ENCODE results near the gene NUP160.
"Not testable (repeated sequence)": the region's sequence is repeated elsewhere in the genome, so short reads cannot be mapped to it uniquely, and the experiment has no call there.

The NUP160 gene

DNA sequence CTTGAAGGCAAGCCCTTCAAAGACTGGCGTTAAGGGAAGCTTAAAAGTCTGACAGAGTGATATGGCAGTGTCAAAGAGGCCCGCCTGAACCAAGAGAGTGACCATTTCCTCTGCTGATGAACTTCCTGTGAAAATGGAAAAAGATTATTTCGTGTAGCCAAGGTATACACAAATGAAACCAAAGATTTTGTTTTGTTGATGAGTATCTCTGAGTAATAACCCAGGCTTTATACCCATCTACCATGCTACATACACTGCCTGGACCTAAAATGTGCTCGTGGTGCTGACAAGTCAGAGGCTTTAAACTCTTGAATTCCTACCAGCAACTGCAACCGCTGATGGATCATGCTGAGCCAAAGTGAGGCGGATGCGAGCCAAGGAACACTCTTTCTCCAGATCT lies 60.0 kb downstream of the NUP160 start:
- no peak for DNase-seq

DNA sequence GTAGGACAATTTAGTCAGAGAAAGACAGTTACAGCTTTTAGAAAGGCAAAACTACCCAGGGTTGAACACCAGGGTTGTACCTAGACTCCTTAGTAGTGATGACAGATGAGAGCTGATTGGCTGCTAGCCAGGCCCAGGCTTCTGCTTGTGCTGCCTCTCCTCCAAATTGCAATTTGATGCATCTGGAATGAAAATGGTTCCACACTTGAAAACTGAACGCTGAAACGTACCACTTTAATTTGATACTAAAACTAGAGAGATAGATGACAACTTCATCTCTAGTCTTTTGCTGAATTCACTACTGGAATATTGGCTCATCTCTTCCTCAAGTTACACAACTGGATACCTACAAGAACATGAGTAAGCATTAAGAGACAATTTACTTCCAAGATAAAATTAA lies 61.8 kb downstream of the NUP160 start:
- no peak for DNase-seq

DNA sequence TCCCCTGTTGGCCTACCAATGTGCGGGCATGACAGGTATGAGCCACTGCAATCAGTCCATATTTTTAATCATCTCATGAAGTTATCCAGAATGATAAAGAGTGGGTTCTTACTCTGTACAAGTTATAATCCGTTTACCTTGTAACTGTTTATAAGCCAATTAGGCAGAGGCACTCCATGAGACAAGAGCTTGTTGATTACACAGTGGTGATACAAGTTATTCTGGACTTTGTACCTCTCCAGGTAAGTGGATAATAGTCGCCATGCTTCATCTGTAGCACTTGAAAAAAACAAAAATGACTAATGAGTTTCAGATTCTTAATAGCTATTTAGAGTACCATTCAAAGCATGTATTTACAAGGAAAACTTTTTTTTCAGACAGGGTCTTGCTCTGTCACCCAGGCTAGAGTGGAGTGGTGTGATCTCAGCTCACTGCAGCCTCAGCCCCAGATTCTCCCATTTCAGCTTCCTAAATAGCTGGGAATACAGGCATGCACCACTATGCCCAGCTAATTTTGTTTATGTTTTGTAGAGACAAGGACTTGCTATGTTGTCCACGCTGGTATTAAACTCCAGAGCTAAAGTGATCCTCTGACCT lies 63.3 kb downstream of the NUP160 start:
- no peak for DNase-seq

GRCh38 chr11:47783087-47783610 lies 65.0 kb downstream of the NUP160 start:
- DNase-seq: no peak

DNA sequence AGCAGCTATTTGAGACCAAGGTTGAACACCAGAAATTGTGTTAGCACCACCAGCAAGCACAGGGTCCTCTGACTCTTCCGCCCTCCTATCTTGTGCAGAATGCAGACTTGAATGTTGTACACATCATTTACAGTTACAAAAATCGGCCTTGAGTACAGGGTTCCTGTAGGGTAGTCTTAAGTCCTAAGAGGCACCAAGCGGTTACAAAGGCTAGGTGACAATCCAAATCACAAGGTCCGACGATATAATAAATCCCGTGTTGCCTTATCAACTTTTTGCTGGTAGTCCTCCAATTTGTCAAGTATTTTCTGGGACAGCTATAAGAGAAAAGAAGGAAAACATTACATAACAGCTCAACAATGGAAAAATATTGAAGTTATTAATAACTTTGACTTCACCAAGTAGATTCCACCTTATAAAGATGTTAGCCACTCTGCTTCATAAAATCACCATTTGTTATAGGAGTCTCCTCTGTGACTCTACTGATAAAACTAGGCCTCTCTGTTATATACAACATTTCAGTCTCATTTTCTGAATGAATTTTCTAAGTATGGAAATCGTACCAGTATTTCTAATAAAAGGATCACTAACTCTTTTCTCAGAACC lies 69.2 kb downstream of the NUP160 start:
- no peak for DNase-seq

GRCh38 chr11:47775240-47775869 lies 72.8 kb downstream of the NUP160 start:
- DNase-seq: no peak

DNA sequence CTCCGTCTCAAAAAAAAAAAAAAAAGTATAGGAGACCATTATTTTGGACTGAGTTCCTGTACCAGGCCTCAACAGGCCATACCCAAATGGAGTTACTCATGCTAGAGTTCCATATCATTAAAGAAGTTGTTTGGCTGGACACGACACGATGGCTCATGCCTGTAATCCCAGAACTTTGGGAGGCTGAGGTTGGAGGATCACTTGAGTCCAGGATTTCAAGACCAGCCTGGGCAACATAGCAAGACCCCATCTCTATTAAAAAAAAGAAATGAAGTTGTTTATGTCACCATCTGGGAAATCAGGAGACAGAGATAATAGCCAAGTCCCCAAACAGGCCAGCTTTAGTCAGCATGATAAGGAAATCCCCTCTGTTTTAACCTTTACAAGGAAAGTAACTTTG lies 74.3 kb downstream of the NUP160 start:
- DNase-seq: no peak

GRCh38 chr11:47769556-47769955 lies 78.6 kb downstream of the NUP160 start:
- DNase-seq: not testable (repeated sequence)

DNA sequence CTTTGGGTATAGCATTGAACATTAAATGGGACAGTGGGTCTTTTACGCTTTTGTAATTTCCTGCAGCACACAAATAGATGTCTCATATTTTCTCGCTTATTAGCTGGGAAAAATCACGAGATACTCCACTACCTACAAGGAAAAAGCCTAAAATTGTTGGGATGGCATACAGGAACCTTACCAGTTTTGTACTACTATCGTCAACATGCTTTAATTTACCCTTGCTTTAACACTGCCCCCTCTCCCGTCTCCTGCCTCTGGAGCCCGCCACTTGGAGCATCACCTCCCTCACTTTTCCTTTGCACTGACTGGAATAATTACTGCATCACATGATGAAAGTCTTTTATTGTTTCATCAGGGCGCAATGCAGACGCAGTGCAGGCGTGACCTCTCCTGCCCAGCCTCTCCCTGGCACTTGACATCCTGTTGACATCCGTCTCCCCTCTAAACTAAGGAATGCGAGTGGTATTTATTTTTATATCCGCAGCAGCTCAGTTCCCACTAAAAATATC lies 80.0 kb downstream of the NUP160 start:
- peak; percentile 4 for DNase-seq

DNA sequence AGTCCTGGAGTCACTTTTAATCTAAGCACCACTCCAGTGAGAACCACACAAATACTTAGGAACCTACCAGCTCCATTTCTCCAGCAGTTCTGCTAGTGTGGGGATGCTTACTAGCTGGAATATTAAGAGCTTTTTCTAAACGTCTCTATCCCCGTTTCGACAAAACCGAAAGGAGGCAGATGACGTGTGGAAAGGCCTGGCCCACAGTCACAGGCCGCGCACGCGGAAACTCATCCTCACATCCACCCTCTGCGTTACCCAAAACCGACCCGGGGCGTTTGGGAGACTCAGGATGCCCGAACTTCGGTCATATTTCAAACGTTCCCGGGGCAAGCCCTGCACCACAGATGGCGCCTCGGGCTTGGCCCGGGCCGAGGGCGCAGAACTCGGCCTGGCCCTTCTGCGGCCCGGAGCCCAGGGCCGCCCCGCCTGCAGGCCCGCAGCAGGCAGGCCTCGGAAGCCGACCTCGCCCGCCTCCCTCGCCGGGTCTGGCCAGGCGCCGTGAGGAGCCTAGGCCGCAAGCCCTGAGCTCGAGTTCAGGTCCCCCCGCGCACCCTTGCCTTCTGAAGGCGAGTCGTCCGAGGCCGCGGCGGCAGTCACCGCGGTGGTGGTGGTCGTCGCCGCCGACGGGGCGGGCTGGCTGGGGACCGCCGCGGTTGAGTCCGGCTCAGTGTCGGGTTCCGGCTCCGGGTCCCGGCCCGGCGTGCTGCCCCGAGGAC lies 81.5 kb downstream of the NUP160 start:
- peak; percentile 18 for DNase-seq

DNA sequence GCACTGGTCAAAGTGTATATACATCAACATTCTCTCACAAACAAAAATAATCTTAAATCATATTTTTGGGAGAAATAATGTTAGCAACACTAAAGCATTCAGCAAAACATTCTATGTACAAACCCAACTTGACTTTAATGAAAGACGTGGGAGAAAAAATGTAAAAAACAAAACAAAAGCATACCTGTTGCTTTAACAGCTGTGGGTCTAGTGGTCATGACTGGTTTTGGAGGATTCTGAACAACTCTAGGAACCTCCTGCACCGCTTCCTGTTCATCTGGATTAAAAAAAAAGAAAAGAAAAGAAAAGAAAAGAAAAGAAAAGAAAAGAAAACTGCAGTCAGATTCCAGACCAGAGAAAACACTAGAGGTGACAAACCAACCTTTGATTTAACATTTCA lies 83.1 kb downstream of the NUP160 start:
- DNase-seq: no peak

DNA sequence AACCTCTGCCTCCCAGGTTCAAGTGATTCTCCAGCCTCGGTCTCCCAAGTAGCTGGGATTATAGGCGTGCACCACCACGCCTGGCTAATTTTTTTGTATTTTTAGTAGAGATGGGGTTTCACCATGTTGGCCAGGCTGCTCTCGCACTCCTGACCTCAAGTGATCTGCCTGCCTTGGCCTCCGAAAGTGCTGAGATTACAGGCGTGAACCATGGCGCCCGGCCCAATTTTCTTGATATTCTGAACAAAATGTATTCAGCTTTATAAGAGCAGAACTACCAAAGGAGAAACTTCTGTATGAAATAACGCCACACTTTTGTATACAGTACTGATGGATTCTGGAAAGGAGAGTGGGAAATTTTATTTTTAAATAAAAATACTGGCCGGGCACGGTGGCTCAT lies 88.9 kb downstream of the NUP160 start:
- DNase-seq: not testable (repeated sequence)

- DNase-seq: no peak
These were observed 91.9 kb downstream of the NUP160 start for GRCh38 chr11:47756208-47756607.

GRCh38 chr11:47750725-47751124 lies 97.4 kb downstream of the NUP160 start:
- no peak for DNase-seq

DNA sequence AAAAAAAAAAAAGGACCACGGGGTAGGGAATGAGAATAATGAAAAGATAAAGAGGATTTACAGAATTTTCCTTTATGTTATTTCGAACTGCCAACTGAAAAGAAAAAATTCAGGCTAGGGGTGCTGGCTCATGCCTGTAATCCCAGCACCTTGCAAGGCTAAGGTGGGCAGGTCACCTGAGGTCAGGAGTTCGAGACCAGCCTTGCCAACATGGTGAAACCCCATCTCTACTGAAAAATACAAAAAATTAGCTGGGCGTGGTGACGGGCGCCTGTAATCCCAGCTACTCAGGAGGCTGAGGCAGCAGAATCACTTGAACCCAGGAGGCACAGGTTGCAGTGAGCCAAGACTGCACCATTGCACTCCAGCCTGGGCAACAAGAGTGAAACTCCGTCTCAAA lies 105.7 kb downstream of the NUP160 start:
- not testable (repeated sequence) for DNase-seq

GRCh38 chr11:47737817-47738216 lies 110.3 kb downstream of the NUP160 start:
- not testable (repeated sequence) for DNase-seq

DNA sequence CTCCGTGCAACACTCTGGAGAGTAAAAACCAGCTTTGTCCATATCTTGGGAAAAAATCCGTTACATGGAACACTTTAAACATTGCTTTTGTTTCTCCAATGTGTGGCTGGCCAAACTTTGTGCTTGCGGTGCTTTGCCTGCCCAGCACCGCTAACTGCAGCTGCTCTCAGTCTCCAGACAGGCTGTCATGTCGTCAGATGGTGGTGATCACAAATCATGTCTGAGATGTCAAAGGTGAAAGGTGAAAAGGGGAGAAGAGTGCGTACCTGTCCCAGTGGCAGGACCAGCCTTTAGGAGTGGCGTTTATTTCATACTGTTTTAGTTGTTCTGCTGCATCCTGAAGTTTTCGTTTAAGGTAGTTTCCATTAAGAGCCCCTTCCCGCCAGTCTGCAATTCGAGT lies 115.9 kb downstream of the NUP160 start:
- no peak for DNase-seq

- no peak for DNase-seq
These were observed 116.7 kb downstream of the NUP160 start for GRCh38 chr11:47731475-47731874.
